GM19043 (cell line): ENCODE measurements around the gene EPHB3.

Source experiments
- ATAC-seq: cut with Tn5 transposase; IDR thresholded peaks from one replicate; pipeline ENCODE4 v1.9.1; 2021; ENCODE audit warnings: low read depth; ENCODE audit not compliant: unreplicated experiment

Gene EPHB3

GRCh38 chr3:184562878-184563560, 1.4 kb downstream of the EPHB3 start:
- no peak for ATAC-seq

- no peak for ATAC-seq
Observed at GRCh38 chr3:184563561-184563925, 2.0 kb downstream of the EPHB3 start.

- ATAC-seq: no peak
Observed at GRCh38 chr3:184563941-184564684, 2.5 kb downstream of the EPHB3 start.

GRCh38 chr3:184564685-184565385, 3.2 kb downstream of the EPHB3 start:
- no peak for ATAC-seq

GRCh38 chr3:184565421-184566211, 4.0 kb downstream of the EPHB3 start:
- no peak for ATAC-seq

- ATAC-seq: no peak
Observed at GRCh38 chr3:184566441-184567414, 5.1 kb downstream of the EPHB3 start.

- no peak for ATAC-seq
Observed at GRCh38 chr3:184567946-184568559, 6.5 kb downstream of the EPHB3 start.

- ATAC-seq: no peak
Observed at GRCh38 chr3:184568560-184568923, 7.0 kb downstream of the EPHB3 start.

GRCh38 chr3:184568924-184569829, 7.6 kb downstream of the EPHB3 start:
- no peak for ATAC-seq

GRCh38 chr3:184570035-184570434, 8.4 kb downstream of the EPHB3 start:
- ATAC-seq: no peak

GRCh38 chr3:184570489-184570888, 8.9 kb downstream of the EPHB3 start:
- no peak for ATAC-seq

GRCh38 chr3:184571750-184572377, 10.3 kb downstream of the EPHB3 start:
- no peak for ATAC-seq

GRCh38 chr3:184572633-184573270, 11.2 kb downstream of the EPHB3 start:
- no peak for ATAC-seq

GRCh38 chr3:184574515-184575417, 13.2 kb downstream of the EPHB3 start:
- ATAC-seq: no peak

GRCh38 chr3:184575701-184576100, 14.1 kb downstream of the EPHB3 start:
- no peak for ATAC-seq

GRCh38 chr3:184576457-184577240, 15.1 kb downstream of the EPHB3 start:
- ATAC-seq: no peak
